ENCODE results near the gene TBC1D14. TPM values are rescaled to one million over a fixed set of nuclear protein-coding genes. Genes with fewer than 3 reads are reported as not detected.

TBC1D14 gene
- total RNA-seq, 4 donors from 2014 or later, result 42.6 to 56.9 (median 54.0) TPM

GRCh38 chr4:6920171-6920570 is 10.5 kb downstream of the TBC1D14 start:
- Histone ChIP-seq H3K27me3 (no peaks in the 10 kb centered on the region), H3K9me3 (no peaks in the 10 kb centered on the region), H3K27ac (peak overlapping the region in 3 of 4 donors; percentile 13 to 36 (median 25)), H3K4me3 (no peak overlapping the region), H3K36me3 (peaks cover 0 to 15% (median 4%) of the 10 kb centered on the region in 4 donors), H3K4me1 (peaks cover 35 to 58% (median 45%) of the 10 kb centered on the region in 4 donors)
- intact Hi-C loops (cut with DNase I; ENCODE audit: low total_unique reads) (no loop called here), in situ Hi-C loops (cut with MboI; ENCODE audit: low pct_ligation_motif_present in 1 of 4, low pct_unique_long_range_greater_than_20kb in 1 of 4, low sequenced_read_pairs in 3 of 4) (no loop called here)
- TF ChIP-seq POLR2A (IDR thresholded peaks at IDR 0.05) (no peak), POLR2AphosphoS5 (IDR thresholded peaks at IDR 0.05) (no peak), EP300 (IDR thresholded peaks at IDR 0.05; ENCODE audit: low read depth) (no peak)
- TF ChIP-seq, protein P1, sequence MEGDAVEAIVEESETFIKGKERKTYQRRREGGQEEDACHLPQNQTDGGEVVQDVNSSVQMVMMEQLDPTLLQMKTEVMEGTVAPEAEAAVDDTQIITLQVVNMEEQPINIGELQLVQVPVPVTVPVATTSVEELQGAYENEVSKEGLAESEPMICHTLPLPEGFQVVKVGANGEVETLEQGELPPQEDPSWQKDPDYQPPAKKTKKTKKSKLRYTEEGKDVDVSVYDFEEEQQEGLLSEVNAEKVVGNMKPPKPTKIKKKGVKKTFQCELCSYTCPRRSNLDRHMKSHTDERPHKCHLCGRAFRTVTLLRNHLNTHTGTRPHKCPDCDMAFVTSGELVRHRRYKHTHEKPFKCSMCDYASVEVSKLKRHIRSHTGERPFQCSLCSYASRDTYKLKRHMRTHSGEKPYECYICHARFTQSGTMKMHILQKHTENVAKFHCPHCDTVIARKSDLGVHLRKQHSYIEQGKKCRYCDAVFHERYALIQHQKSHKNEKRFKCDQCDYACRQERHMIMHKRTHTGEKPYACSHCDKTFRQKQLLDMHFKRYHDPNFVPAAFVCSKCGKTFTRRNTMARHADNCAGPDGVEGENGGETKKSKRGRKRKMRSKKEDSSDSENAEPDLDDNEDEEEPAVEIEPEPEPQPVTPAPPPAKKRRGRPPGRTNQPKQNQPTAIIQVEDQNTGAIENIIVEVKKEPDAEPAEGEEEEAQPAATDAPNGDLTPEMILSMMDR (IDR thresholded peaks at IDR 0.05), result no peak
- WGBS, 2 donors (ENCODE audit: low coverage in 1 of 2), result 62% methylated on average over 3 of the region's 3 CpGs; no CpG with 5 or more reads in 1 of the 2 donors
- no peak for DNase-seq

DNA sequence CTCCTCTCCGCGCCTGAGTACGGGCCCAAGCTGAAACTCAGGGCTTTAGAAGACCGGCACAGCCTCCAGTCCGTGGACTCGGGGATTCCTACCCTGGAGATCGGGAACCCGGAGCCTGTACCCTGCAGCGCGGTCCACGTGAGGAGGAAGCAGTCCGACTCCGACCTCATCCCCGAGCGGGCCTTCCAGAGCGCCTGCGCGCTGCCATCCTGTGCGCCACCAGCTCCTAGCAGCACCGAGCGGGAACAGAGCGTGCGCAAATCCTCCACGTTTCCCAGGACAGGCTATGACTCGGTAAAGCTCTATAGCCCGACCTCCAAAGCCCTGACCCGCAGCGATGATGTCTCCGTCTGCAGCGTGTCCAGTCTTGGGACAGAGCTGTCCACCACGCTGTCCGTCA is 13.9 kb downstream of the TBC1D14 start:
- Histone ChIP-seq H3K4me1 (peaks cover 25 to 54% (median 38%) of the 10 kb centered on the region in 4 donors), H3K27me3 (no peaks in the 10 kb centered on the region), H3K9me3 (no peaks in the 10 kb centered on the region), H3K27ac (no peak overlapping the region), H3K4me3 (no peak overlapping the region), H3K36me3 (peaks cover 0 to 15% (median 4%) of the 10 kb centered on the region in 4 donors)
- intact Hi-C loops (cut with DNase I; ENCODE audit: low total_unique reads), result no loop called here
- in situ Hi-C loops (cut with MboI; ENCODE audit: low pct_ligation_motif_present in 1 of 4, low pct_unique_long_range_greater_than_20kb in 1 of 4, low sequenced_read_pairs in 3 of 4), result no loop called here
- TF ChIP-seq, protein P1 (IDR thresholded peaks at IDR 0.05), result no peak
- no peak for TF ChIP-seq EP300 (IDR thresholded peaks at IDR 0.05; ENCODE audit: low read depth)
- no peak for TF ChIP-seq POLR2A (IDR thresholded peaks at IDR 0.05)
- TF ChIP-seq POLR2AphosphoS5 (IDR thresholded peaks at IDR 0.05), result no peak
- no peak for DNase-seq
- WGBS, 2 donors (ENCODE audit: low coverage in 1 of 2), result 80 to 97% methylated on average over 1 to 32 of the region's 32 CpGs

GRCh38 chr4:6924361-6924779 is 14.7 kb downstream of the TBC1D14 start:
- TF ChIP-seq POLR2AphosphoS5 (IDR thresholded peaks at IDR 0.05), result no peak
- peak overlapping the region in 2 of 4 donors; percentile 23 to 53 for H3K27ac ChIP-seq

GRCh38 chr4:6925357-6925836 is 15.8 kb downstream of the TBC1D14 start:
- H3K4me1 ChIP-seq, result peaks cover 32 to 58% (median 47%) of the 10 kb centered on the region in 4 donors
- DNase-seq, result no peak
- intact Hi-C loops (cut with DNase I; ENCODE audit: low total_unique reads) (no loop called here), in situ Hi-C loops (cut with MboI; ENCODE audit: low pct_ligation_motif_present in 1 of 4, low pct_unique_long_range_greater_than_20kb in 1 of 4, low sequenced_read_pairs in 3 of 4) (no loop called here)
- no peak overlapping the region for H3K4me3 ChIP-seq
- no peaks in the 10 kb centered on the region for H3K27me3 ChIP-seq
- WGBS, 2 donors (ENCODE audit: low coverage in 1 of 2), result 74 to 76% methylated on average over 3 to 14 of the region's 14 CpGs
- H3K36me3 ChIP-seq, result peaks cover 0 to 15% (median 4%) of the 10 kb centered on the region in 4 donors
- H3K27ac ChIP-seq, result peak overlapping the region; percentile 76 to 88 (median 84)
- no peak for TF ChIP-seq POLR2A (IDR thresholded peaks at IDR 0.05)
- TF ChIP-seq, protein P1 (IDR thresholded peaks at IDR 0.05), result no peak
- peak in 2 of 3 donors; percentile 10 to 31 for TF ChIP-seq POLR2AphosphoS5 (IDR thresholded peaks at IDR 0.05)
- TF ChIP-seq EP300 (IDR thresholded peaks at IDR 0.05; ENCODE audit: low read depth), result peak; percentile 66
- no peaks in the 10 kb centered on the region for H3K9me3 ChIP-seq

More at GRCh38 chr4:6924361-6924779, 14.7 kb downstream of the TBC1D14 start:
- Histone ChIP-seq H3K4me3 (no peak overlapping the region), H3K36me3 (peaks cover 0 to 15% (median 4%) of the 10 kb centered on the region in 4 donors), H3K9me3 (no peaks in the 10 kb centered on the region), H3K27me3 (no peaks in the 10 kb centered on the region), H3K4me1 (peaks cover 28 to 54% (median 41%) of the 10 kb centered on the region in 4 donors)
- DNase-seq, result no peak
- WGBS, 2 donors (ENCODE audit: low coverage in 1 of 2), result 92 to 93% methylated on average over 2 to 12 of the region's 12 CpGs
- intact Hi-C loops (cut with DNase I; ENCODE audit: low total_unique reads) (no loop called here), in situ Hi-C loops (cut with MboI; ENCODE audit: low pct_ligation_motif_present in 1 of 4, low pct_unique_long_range_greater_than_20kb in 1 of 4, low sequenced_read_pairs in 3 of 4) (no loop called here)

Measured in transverse colon (tissue), 4 donors.